ENCODE measurements around the gene TENT4B.

The TENT4B gene

GRCh38 chr16:50256604-50257003, 103.5 kb downstream of the TENT4B start:
- H4K91ac ChIP-seq (ENCODE audit: low read depth, low read length): no peak overlapping the region
- no peak overlapping the region for H3K4me2 ChIP-seq (ENCODE audit: low read length)
- H3K79me2 ChIP-seq (ENCODE audit: control insufficient read depth, insufficient read depth, low read length, poor library complexity): no peaks in the 10 kb centered on the region
- no CpG with 5 or more reads among the region's 1 CpG for WGBS (ENCODE audit: extremely low coverage, insufficient coverage, insufficient read length)
- H3K14ac ChIP-seq (ENCODE audit: low read length): no peak overlapping the region
- H4K8ac ChIP-seq (ENCODE audit: low read depth, low read length): no peak overlapping the region
- no peaks in the 10 kb centered on the region for H3K36me3 ChIP-seq (ENCODE audit: control insufficient read depth in 1 of 2, insufficient read depth in 2 of 2, low read length in 2 of 2)
- H4K12ac ChIP-seq (ENCODE audit: low read depth, low read length): no peak overlapping the region
- no peak for DNase-seq
- H2BK12ac ChIP-seq (ENCODE audit: low read length): no peak overlapping the region
- no peaks in the 10 kb centered on the region for H3K9me3 ChIP-seq (ENCODE audit: insufficient read depth, low read depth, low read length)
- H3K9ac ChIP-seq (ENCODE audit: low read length): no peak overlapping the region
- H3K4me3 ChIP-seq (ENCODE audit: low read depth, low read length): no peak overlapping the region
- H3K79me1 ChIP-seq (ENCODE audit: low read length): peaks cover 2% of the 10 kb centered on the region
- no peak overlapping the region for H3K23ac ChIP-seq (ENCODE audit: low read length)
- H2BK120ac ChIP-seq (ENCODE audit: insufficient read depth, low read length, poor library complexity): no peak overlapping the region
- no peak overlapping the region for H2AK5ac ChIP-seq (ENCODE audit: low read length)
- no peak overlapping the region for H3K18ac ChIP-seq (ENCODE audit: low read length)
- no peak overlapping the region for H3K4ac ChIP-seq (ENCODE audit: low read depth, low read length)
- no peak overlapping the region for H3K27ac ChIP-seq (ENCODE audit: low read depth, low read length)
- no peaks in the 10 kb centered on the region for H3K27me3 ChIP-seq (ENCODE audit: insufficient read depth, low read length)
- peaks cover 5 to 17% of the 10 kb centered on the region in 2 experiments for H3K4me1 ChIP-seq (ENCODE audit: control insufficient read depth in 1 of 2, insufficient read depth in 2 of 2, low read length in 2 of 2)
- H2BK5ac ChIP-seq (ENCODE audit: low read depth, low read length, poor library complexity): no peak overlapping the region
- no peak overlapping the region for H2AFZ ChIP-seq (ENCODE audit: insufficient read depth, low read length, poor library complexity)

GRCh38 chr16:50257876-50258275, 104.8 kb downstream of the TENT4B start:
- no peak overlapping the region for H3K14ac ChIP-seq (ENCODE audit: low read length)
- no peaks in the 10 kb centered on the region for H3K79me2 ChIP-seq (ENCODE audit: control insufficient read depth, insufficient read depth, low read length, poor library complexity)
- H3K23ac ChIP-seq (ENCODE audit: low read length): no peak overlapping the region
- peaks cover 5 to 12% of the 10 kb centered on the region in 2 experiments for H3K4me1 ChIP-seq (ENCODE audit: control insufficient read depth in 1 of 2, insufficient read depth in 2 of 2, low read length in 2 of 2)
- H2BK120ac ChIP-seq (ENCODE audit: insufficient read depth, low read length, poor library complexity): no peak overlapping the region
- no peak overlapping the region for H3K18ac ChIP-seq (ENCODE audit: low read length)
- no peak overlapping the region for H2AK5ac ChIP-seq (ENCODE audit: low read length)
- H3K4me2 ChIP-seq (ENCODE audit: low read length): no peak overlapping the region
- peaks cover 2% of the 10 kb centered on the region for H3K79me1 ChIP-seq (ENCODE audit: low read length)
- no peaks in the 10 kb centered on the region for H3K27me3 ChIP-seq (ENCODE audit: insufficient read depth, low read length)
- H4K91ac ChIP-seq (ENCODE audit: low read depth, low read length): no peak overlapping the region
- H3K36me3 ChIP-seq (ENCODE audit: control insufficient read depth in 1 of 2, insufficient read depth in 2 of 2, low read length in 2 of 2): no peaks in the 10 kb centered on the region
- no CpG with 5 or more reads among the region's 9 CpGs for WGBS (ENCODE audit: extremely low coverage, insufficient coverage, insufficient read length)
- H3K4me3 ChIP-seq (ENCODE audit: low read depth, low read length): no peak overlapping the region
- no peak overlapping the region for H3K9ac ChIP-seq (ENCODE audit: low read length)
- no peak overlapping the region for H3K4ac ChIP-seq (ENCODE audit: low read depth, low read length)
- H2AFZ ChIP-seq (ENCODE audit: insufficient read depth, low read length, poor library complexity): no peak overlapping the region
- H4K8ac ChIP-seq (ENCODE audit: low read depth, low read length): no peak overlapping the region
- H2BK12ac ChIP-seq (ENCODE audit: low read length): no peak overlapping the region
- H4K12ac ChIP-seq (ENCODE audit: low read depth, low read length): no peak overlapping the region
- H3K27ac ChIP-seq (ENCODE audit: low read depth, low read length): no peak overlapping the region
- no peak for DNase-seq
- no peaks in the 10 kb centered on the region for H3K9me3 ChIP-seq (ENCODE audit: insufficient read depth, low read depth, low read length)
- no peak overlapping the region for H2BK5ac ChIP-seq (ENCODE audit: low read depth, low read length, poor library complexity)

GRCh38 chr16:50259334-50260205, 106.5 kb downstream of the TENT4B start:
- Histone ChIP-seq H3K4ac (ENCODE audit: low read depth, low read length) (no peak overlapping the region), H3K79me2 (ENCODE audit: control insufficient read depth, insufficient read depth, low read length, poor library complexity) (no peaks in the 10 kb centered on the region), H2AFZ (ENCODE audit: insufficient read depth, low read length, poor library complexity) (no peak overlapping the region), H4K91ac (ENCODE audit: low read depth, low read length) (no peak overlapping the region), H3K4me3 (ENCODE audit: low read depth, low read length) (no peak overlapping the region), H3K9me3 (ENCODE audit: insufficient read depth, low read depth, low read length) (no peaks in the 10 kb centered on the region), H3K79me1 (ENCODE audit: low read length) (no peaks in the 10 kb centered on the region), H3K4me1 (ENCODE audit: control insufficient read depth in 1 of 2, insufficient read depth in 2 of 2, low read length in 2 of 2) (no peaks in the 10 kb centered on the region), H2AK5ac (ENCODE audit: low read length) (no peak overlapping the region), H3K27me3 (ENCODE audit: insufficient read depth, low read length) (no peaks in the 10 kb centered on the region), H4K8ac (ENCODE audit: low read depth, low read length) (no peak overlapping the region), H2BK12ac (ENCODE audit: low read length) (no peak overlapping the region), H2BK120ac (ENCODE audit: insufficient read depth, low read length, poor library complexity) (no peak overlapping the region), H3K14ac (ENCODE audit: low read length) (no peak overlapping the region), H3K4me2 (ENCODE audit: low read length) (no peak overlapping the region), H3K27ac (ENCODE audit: low read depth, low read length) (no peak overlapping the region), H3K18ac (ENCODE audit: low read length) (no peak overlapping the region), H4K12ac (ENCODE audit: low read depth, low read length) (no peak overlapping the region), H2BK5ac (ENCODE audit: low read depth, low read length, poor library complexity) (no peak overlapping the region), H3K9ac (ENCODE audit: low read length) (no peak overlapping the region), H3K23ac (ENCODE audit: low read length) (no peak overlapping the region), H3K36me3 (ENCODE audit: control insufficient read depth in 1 of 2, insufficient read depth in 2 of 2, low read length in 2 of 2) (no peaks in the 10 kb centered on the region)
- no peak for DNase-seq
- WGBS (ENCODE audit: extremely low coverage, insufficient coverage, insufficient read length): no CpG with 5 or more reads among the region's 23 CpGs

GRCh38 chr16:50260206-50261159, 107.4 kb downstream of the TENT4B start:
- no peak overlapping the region for H2AFZ ChIP-seq (ENCODE audit: insufficient read depth, low read length, poor library complexity)
- no peak overlapping the region for H4K91ac ChIP-seq (ENCODE audit: low read depth, low read length)
- no peak overlapping the region for H3K4ac ChIP-seq (ENCODE audit: low read depth, low read length)
- H2BK5ac ChIP-seq (ENCODE audit: low read depth, low read length, poor library complexity): no peak overlapping the region
- H4K8ac ChIP-seq (ENCODE audit: low read depth, low read length): no peak overlapping the region
- H2AK5ac ChIP-seq (ENCODE audit: low read length): no peak overlapping the region
- no peak overlapping the region for H3K14ac ChIP-seq (ENCODE audit: low read length)
- H3K9me3 ChIP-seq (ENCODE audit: insufficient read depth, low read depth, low read length): no peaks in the 10 kb centered on the region
- H3K27ac ChIP-seq (ENCODE audit: low read depth, low read length): no peak overlapping the region
- no peak overlapping the region for H3K9ac ChIP-seq (ENCODE audit: low read length)
- H3K23ac ChIP-seq (ENCODE audit: low read length): no peak overlapping the region
- H4K12ac ChIP-seq (ENCODE audit: low read depth, low read length): no peak overlapping the region
- no peak overlapping the region for H2BK120ac ChIP-seq (ENCODE audit: insufficient read depth, low read length, poor library complexity)
- H3K4me1 ChIP-seq (ENCODE audit: control insufficient read depth in 1 of 2, insufficient read depth in 2 of 2, low read length in 2 of 2): peaks cover 0 to under 1% of the 10 kb centered on the region in 2 experiments
- H2BK12ac ChIP-seq (ENCODE audit: low read length): no peak overlapping the region
- no peaks in the 10 kb centered on the region for H3K79me1 ChIP-seq (ENCODE audit: low read length)
- no peak for DNase-seq
- no peaks in the 10 kb centered on the region for H3K36me3 ChIP-seq (ENCODE audit: control insufficient read depth in 1 of 2, insufficient read depth in 2 of 2, low read length in 2 of 2)
- H3K18ac ChIP-seq (ENCODE audit: low read length): no peak overlapping the region
- WGBS (ENCODE audit: extremely low coverage, insufficient coverage, insufficient read length): no CpG with 5 or more reads among the region's 9 CpGs
- H3K79me2 ChIP-seq (ENCODE audit: control insufficient read depth, insufficient read depth, low read length, poor library complexity): no peaks in the 10 kb centered on the region
- H3K4me2 ChIP-seq (ENCODE audit: low read length): no peak overlapping the region
- no peaks in the 10 kb centered on the region for H3K27me3 ChIP-seq (ENCODE audit: insufficient read depth, low read length)
- H3K4me3 ChIP-seq (ENCODE audit: low read depth, low read length): no peak overlapping the region
